Endodermal cell (in vitro differentiated cells): ENCODE results near the gene LSM14B. TPM values are rescaled to one million over a fixed set of nuclear protein-coding genes. Genes with fewer than 3 reads are reported as not detected.

Experiments
- total RNA-seq, 2 donors: library from RNA; stranded (reverse); fragmentation: NEBNext Ultra II Directional in 1 of 2; extraction: Animal tissue kit (Norgen Biotek cat#: 25700) in 1 of 2; gene quantifications; 2 replicates in 1 of 2; 3 replicates in 1 of 2; pipeline ENCODE4 v1.2.1, GENCODE V29; 2021

Gene LSM14B
- total RNA-seq, 2 donors from 2014 or later = 89.1 to 91.1 TPM

Other genes starting within 250 kb of the LSM14B start
- 10 to 100 TPM; 25.5 to 39.9 TPM for gene TAF4, start 56.6 kb upstream of the LSM14B start, total RNA-seq
- gene PSMA7, start 20.9 kb downstream of the LSM14B start, total RNA-seq = 100 to 1,000 TPM; 279 to 280 TPM
- 10 to 100 TPM; 23.2 to 28.8 TPM for gene SS18L1, start 21.3 kb downstream of the LSM14B start, total RNA-seq
- 10 to 100 TPM; 28.2 to 29.6 TPM for gene MTG2, start 60.6 kb downstream of the LSM14B start, total RNA-seq
- gene HRH3, start 97.8 kb downstream of the LSM14B start, total RNA-seq = under 1 TPM in 1 of 2 donors, not detected in 1; 0.44 TPM
- gene OSBPL2, start 116.0 kb downstream of the LSM14B start, total RNA-seq = 10 to 100 TPM; 46.7 to 50.3 TPM
- 100 to 1,000 TPM; 105 to 106 TPM for gene ADRM1, start 180.5 kb downstream of the LSM14B start, total RNA-seq
- 100 to 1,000 TPM; 315 to 369 TPM for gene LAMA5, start 244.8 kb downstream of the LSM14B start, total RNA-seq